Measurements from ENCODE around the gene PCCA. TPM values are rescaled to one million over a fixed set of nuclear protein-coding genes. Genes with fewer than 3 reads are reported as not detected.

The PCCA gene
- total RNA-seq, 5 donors from 2014 or later (not counting 1 experiment from before 2014, with no cell fraction given): 7.6 to 16.8 (median 10.2) TPM

GRCh38 chr13:100244431-100244830 lies 155.5 kb downstream of the PCCA start:
- WGBS (ENCODE audit: insufficient coverage): 72% methylated on average over 2 of the region's 3 CpGs
- ChIA-PET CTCF (no interaction called here), POLR2A (no interaction called here)
- no peaks in the 10 kb centered on the region for H3K27me3 ChIP-seq (replicated peaks in 1 of 2; ENCODE audit: control insufficient read depth in 2 of 2, extremely low read depth in 1 of 2, insufficient read depth in 2 of 2, low read length in 1 of 2)
- Mint-ChIP-seq H3K4me3 (no peak overlapping the region), H3K9me3 (peaks cover 5 to 10% (median 5%) of the 10 kb centered on the region in 3 donors), H3K27ac (no peak overlapping the region), H3K36me3 (peaks cover 7% of the 10 kb centered on the region), H3K4me1 (no peaks in the 10 kb centered on the region), H3K27me3 (no peaks in the 10 kb centered on the region)
- H3K36me3 ChIP-seq (ENCODE audit: control insufficient read depth in 2 of 2, extremely low read depth in 1 of 2, insufficient read depth in 1 of 2, low read length in 1 of 2): no peaks in the 10 kb centered on the region
- no peaks in the 10 kb centered on the region for H3K9me3 ChIP-seq
- DNase-seq (no peak), ATAC-seq (replicated peaks in 1 of 4) (no peak)
- H3K27ac ChIP-seq (ENCODE audit: low read length): no peak overlapping the region
- H3K4me1 ChIP-seq (ENCODE audit: control insufficient read depth in 1 of 2, extremely low read depth in 1 of 2, insufficient read depth in 2 of 2, low read length in 2 of 2): no peaks in the 10 kb centered on the region
- no peak overlapping the region for H3K4me3 ChIP-seq (ENCODE audit: control insufficient read depth in 1 of 2, extremely low read depth in 1 of 2, low read length in 1 of 2)

GRCh38 chr13:100245104-100245503 lies 156.2 kb downstream of the PCCA start:
- H3K9me3 ChIP-seq: no peaks in the 10 kb centered on the region
- peaks cover 5 to 10% (median 5%) of the 10 kb centered on the region in 3 donors for H3K9me3 Mint-ChIP-seq
- no peak for DNase-seq
- H3K27me3 ChIP-seq (replicated peaks in 1 of 2; ENCODE audit: control insufficient read depth in 2 of 2, extremely low read depth in 1 of 2, insufficient read depth in 2 of 2, low read length in 1 of 2): no peaks in the 10 kb centered on the region
- no peak overlapping the region for H3K27ac ChIP-seq (ENCODE audit: low read length)
- ChIA-PET CTCF (interaction anchor here in 1 of 2 donors (0.8 kb wide), 1 partner anchor 10 kb away, joined by 4 read pairs; no protein-coding TSS in a partner anchor), POLR2A (no interaction called here)
- no peaks in the 10 kb centered on the region for H3K27me3 Mint-ChIP-seq
- no peaks in the 10 kb centered on the region for H3K4me1 ChIP-seq (ENCODE audit: control insufficient read depth in 1 of 2, extremely low read depth in 1 of 2, insufficient read depth in 2 of 2, low read length in 2 of 2)
- H3K4me1 Mint-ChIP-seq: no peaks in the 10 kb centered on the region
- no CpG with 5 or more reads among the region's 1 CpG for WGBS (ENCODE audit: insufficient coverage)
- peaks cover 9% of the 10 kb centered on the region for H3K36me3 Mint-ChIP-seq
- no peaks in the 10 kb centered on the region for H3K36me3 ChIP-seq (ENCODE audit: control insufficient read depth in 2 of 2, extremely low read depth in 1 of 2, insufficient read depth in 1 of 2, low read length in 1 of 2)
- ATAC-seq (replicated peaks in 1 of 4): no peak
- no peak overlapping the region for H3K4me3 ChIP-seq (ENCODE audit: control insufficient read depth in 1 of 2, extremely low read depth in 1 of 2, low read length in 1 of 2)
- no peak overlapping the region for H3K27ac Mint-ChIP-seq
- no peak overlapping the region for H3K4me3 Mint-ChIP-seq

- Histone ChIP-seq H3K4me3 (ENCODE audit: control insufficient read depth in 1 of 2, extremely low read depth in 1 of 2, low read length in 1 of 2) (no peak overlapping the region), H3K36me3 (ENCODE audit: control insufficient read depth in 2 of 2, extremely low read depth in 1 of 2, insufficient read depth in 1 of 2, low read length in 1 of 2) (no peaks in the 10 kb centered on the region), H3K4me1 (ENCODE audit: control insufficient read depth in 1 of 2, extremely low read depth in 1 of 2, insufficient read depth in 2 of 2, low read length in 2 of 2) (no peaks in the 10 kb centered on the region), H3K27ac (ENCODE audit: low read length) (no peak overlapping the region), H3K9me3 (no peaks in the 10 kb centered on the region), H3K27me3 (replicated peaks in 1 of 2; ENCODE audit: control insufficient read depth in 2 of 2, extremely low read depth in 1 of 2, insufficient read depth in 2 of 2, low read length in 1 of 2) (no peaks in the 10 kb centered on the region)
- WGBS (ENCODE audit: insufficient coverage): no CpG with 5 or more reads among the region's 1 CpG
- ATAC-seq (replicated peaks in 1 of 4) (no peak), DNase-seq (no peak)
- Mint-ChIP-seq H3K27ac (no peak overlapping the region), H3K27me3 (no peaks in the 10 kb centered on the region), H3K36me3 (peaks cover 17% of the 10 kb centered on the region), H3K4me3 (no peak overlapping the region), H3K9me3 (peaks cover 5 to 10% (median 5%) of the 10 kb centered on the region in 3 donors), H3K4me1 (no peaks in the 10 kb centered on the region)
- ChIA-PET POLR2A (no interaction called here), CTCF (interaction anchor here (0.7 to 0.8 kb wide), 2 partner anchors 9 to 12 kb away, joined by 3 to 4 read pairs; no protein-coding TSS in a partner anchor)
Measured at GRCh38 chr13:100247937-100248336, 159.0 kb downstream of the PCCA start.

DNA sequence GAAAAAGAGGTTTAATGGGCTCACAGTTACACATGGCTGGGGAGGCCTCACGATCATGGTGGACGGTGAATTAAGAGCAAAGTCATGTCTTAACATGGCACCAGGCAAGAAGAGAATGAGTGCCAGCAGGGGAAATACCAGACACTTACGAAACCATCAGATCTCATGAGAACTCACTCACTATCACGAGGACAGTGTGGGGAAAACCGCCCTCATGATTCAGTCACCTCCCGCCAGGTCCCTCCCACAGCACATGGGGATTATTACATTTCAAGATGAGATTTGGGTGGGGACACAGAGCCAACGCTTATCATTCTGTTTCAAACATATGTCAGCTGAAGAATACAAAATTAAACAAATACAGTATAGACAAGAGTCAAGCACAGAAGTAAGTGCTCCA lies 165.1 kb downstream of the PCCA start:
- no peaks in the 10 kb centered on the region for H3K9me3 Mint-ChIP-seq

GRCh38 chr13:100262404-100262803 lies 173.5 kb downstream of the PCCA start:
- Mint-ChIP-seq H3K4me1 (no peaks in the 10 kb centered on the region), H3K27ac (no peak overlapping the region), H3K9me3 (no peaks in the 10 kb centered on the region), H3K27me3 (no peaks in the 10 kb centered on the region), H3K4me3 (no peak overlapping the region), H3K36me3 (peaks cover 27% of the 10 kb centered on the region)
- no peak overlapping the region for H3K4me3 ChIP-seq (ENCODE audit: control insufficient read depth in 1 of 2, extremely low read depth in 1 of 2, low read length in 1 of 2)
- WGBS (ENCODE audit: insufficient coverage): no CpG with 5 or more reads among the region's 3 CpGs
- no peaks in the 10 kb centered on the region for H3K4me1 ChIP-seq (ENCODE audit: control insufficient read depth in 1 of 2, extremely low read depth in 1 of 2, insufficient read depth in 2 of 2, low read length in 2 of 2)
- POLR2A ChIA-PET: no interaction called here
- DNase-seq: no peak
- no peak for ATAC-seq (replicated peaks in 1 of 4)
- CTCF ChIA-PET: interaction anchor here in 1 of 2 donors (0.6 to 0.7 kb wide), 2 partner anchors 882 to 1394 kb away, joined by 4 to 14 read pairs; no protein-coding TSS in a partner anchor
- H3K27ac ChIP-seq (ENCODE audit: low read length): no peak overlapping the region
- H3K36me3 ChIP-seq (ENCODE audit: control insufficient read depth in 2 of 2, extremely low read depth in 1 of 2, insufficient read depth in 1 of 2, low read length in 1 of 2): no peaks in the 10 kb centered on the region
- H3K27me3 ChIP-seq (replicated peaks in 1 of 2; ENCODE audit: control insufficient read depth in 2 of 2, extremely low read depth in 1 of 2, insufficient read depth in 2 of 2, low read length in 1 of 2): no peaks in the 10 kb centered on the region
- H3K9me3 ChIP-seq: no peaks in the 10 kb centered on the region

More for the DNA sequence above, 165.1 kb downstream of the PCCA start:
- no peaks in the 10 kb centered on the region for H3K27me3 Mint-ChIP-seq
- Histone ChIP-seq H3K9me3 (no peaks in the 10 kb centered on the region), H3K36me3 (ENCODE audit: control insufficient read depth in 2 of 2, extremely low read depth in 1 of 2, insufficient read depth in 1 of 2, low read length in 1 of 2) (no peaks in the 10 kb centered on the region), H3K27me3 (replicated peaks in 1 of 2; ENCODE audit: control insufficient read depth in 2 of 2, extremely low read depth in 1 of 2, insufficient read depth in 2 of 2, low read length in 1 of 2) (no peaks in the 10 kb centered on the region), H3K4me3 (ENCODE audit: control insufficient read depth in 1 of 2, extremely low read depth in 1 of 2, low read length in 1 of 2) (no peak overlapping the region), H3K4me1 (ENCODE audit: control insufficient read depth in 1 of 2, extremely low read depth in 1 of 2, insufficient read depth in 2 of 2, low read length in 2 of 2) (no peaks in the 10 kb centered on the region), H3K27ac (ENCODE audit: low read length) (no peak overlapping the region)
- H3K4me1 Mint-ChIP-seq: no peaks in the 10 kb centered on the region
- H3K36me3 Mint-ChIP-seq: peaks cover 41% of the 10 kb centered on the region
- ATAC-seq (replicated peaks in 1 of 4) (no peak), DNase-seq (no peak)
- CTCF ChIA-PET: no interaction called here
- no peak overlapping the region for H3K27ac Mint-ChIP-seq
- POLR2A ChIA-PET: no interaction called here
- H3K4me3 Mint-ChIP-seq: no peak overlapping the region
- WGBS (ENCODE audit: insufficient coverage): no CpG with 5 or more reads among the region's 7 CpGs

GRCh38 chr13:100266026-100266425 lies 177.1 kb downstream of the PCCA start:
- Histone ChIP-seq H3K4me3 (ENCODE audit: control insufficient read depth in 1 of 2, extremely low read depth in 1 of 2, low read length in 1 of 2) (no peak overlapping the region), H3K27me3 (replicated peaks in 1 of 2; ENCODE audit: control insufficient read depth in 2 of 2, extremely low read depth in 1 of 2, insufficient read depth in 2 of 2, low read length in 1 of 2) (no peaks in the 10 kb centered on the region), H3K4me1 (ENCODE audit: control insufficient read depth in 1 of 2, extremely low read depth in 1 of 2, insufficient read depth in 2 of 2, low read length in 2 of 2) (no peaks in the 10 kb centered on the region), H3K36me3 (ENCODE audit: control insufficient read depth in 2 of 2, extremely low read depth in 1 of 2, insufficient read depth in 1 of 2, low read length in 1 of 2) (no peaks in the 10 kb centered on the region), H3K9me3 (no peaks in the 10 kb centered on the region), H3K27ac (ENCODE audit: low read length) (no peak overlapping the region)
- ATAC-seq (replicated peaks in 1 of 4) (no peak), DNase-seq (no peak)
- ChIA-PET POLR2A (no interaction called here), CTCF (no interaction called here)
- Mint-ChIP-seq H3K36me3 (peaks cover 36% of the 10 kb centered on the region), H3K9me3 (no peaks in the 10 kb centered on the region), H3K4me1 (no peaks in the 10 kb centered on the region), H3K27me3 (no peaks in the 10 kb centered on the region), H3K27ac (no peak overlapping the region), H3K4me3 (no peak overlapping the region)
- WGBS (ENCODE audit: insufficient coverage): no CpG with 5 or more reads among the region's 2 CpGs

DNA sequence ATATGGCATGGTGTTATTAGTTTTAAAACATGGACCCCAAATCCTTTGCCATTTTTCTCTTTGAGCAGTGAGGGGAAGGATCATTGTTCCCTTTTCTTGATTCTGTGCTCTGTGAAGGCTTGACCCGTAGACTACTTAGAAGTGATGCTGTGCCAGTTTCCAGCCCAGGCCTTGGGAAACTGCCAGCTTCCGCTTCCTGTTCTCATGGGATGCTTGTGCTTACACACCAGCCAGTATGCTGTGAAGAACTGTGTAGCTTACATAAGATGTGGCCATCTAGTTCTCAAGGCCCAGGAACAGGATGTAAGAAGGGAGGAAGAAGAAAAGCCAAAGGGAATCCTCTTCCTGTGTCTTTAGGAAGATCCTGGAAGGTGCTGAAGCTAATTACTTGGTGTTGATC lies 180.9 kb downstream of the PCCA start:
- ChIA-PET POLR2A (no interaction called here), CTCF (interaction anchor here in 1 of 2 donors (0.5 kb wide), 1 partner anchor 247 kb away, joined by 3 read pairs; no protein-coding TSS in a partner anchor)
- H3K36me3 ChIP-seq (ENCODE audit: control insufficient read depth in 2 of 2, extremely low read depth in 1 of 2, insufficient read depth in 1 of 2, low read length in 1 of 2): no peaks in the 10 kb centered on the region
- Mint-ChIP-seq H3K36me3 (peaks cover 55% of the 10 kb centered on the region), H3K27me3 (no peaks in the 10 kb centered on the region), H3K4me3 (no peak overlapping the region), H3K27ac (no peak overlapping the region), H3K9me3 (no peaks in the 10 kb centered on the region), H3K4me1 (no peaks in the 10 kb centered on the region)
- H3K9me3 ChIP-seq: no peaks in the 10 kb centered on the region
- 94% methylated on average over 2 of the region's 2 CpGs for WGBS (ENCODE audit: insufficient coverage)
- H3K27ac ChIP-seq (ENCODE audit: low read length): no peak overlapping the region
- H3K27me3 ChIP-seq (replicated peaks in 1 of 2; ENCODE audit: control insufficient read depth in 2 of 2, extremely low read depth in 1 of 2, insufficient read depth in 2 of 2, low read length in 1 of 2): no peaks in the 10 kb centered on the region
- no peaks in the 10 kb centered on the region for H3K4me1 ChIP-seq (ENCODE audit: control insufficient read depth in 1 of 2, extremely low read depth in 1 of 2, insufficient read depth in 2 of 2, low read length in 2 of 2)
- no peak overlapping the region for H3K4me3 ChIP-seq (ENCODE audit: control insufficient read depth in 1 of 2, extremely low read depth in 1 of 2, low read length in 1 of 2)
- ATAC-seq (replicated peaks in 1 of 4): no peak
- no peak for DNase-seq

Measured in T-cell (primary cell).